Activated naive CD8-positive, alpha-beta T cell treated with anti-CD3 and anti-CD28 coated beads, Interleukin-2, amount 50 U/mL, for 16 hours (primary cell): Measurements from ENCODE around the gene SMC1B.

Source experiments
- DNase-seq: peaks from one replicate; pipeline ENCODE4 v3.0.0-alpha.2; 2020; ENCODE audit warnings: low read depth, low spot score

The SMC1B gene

DNA sequence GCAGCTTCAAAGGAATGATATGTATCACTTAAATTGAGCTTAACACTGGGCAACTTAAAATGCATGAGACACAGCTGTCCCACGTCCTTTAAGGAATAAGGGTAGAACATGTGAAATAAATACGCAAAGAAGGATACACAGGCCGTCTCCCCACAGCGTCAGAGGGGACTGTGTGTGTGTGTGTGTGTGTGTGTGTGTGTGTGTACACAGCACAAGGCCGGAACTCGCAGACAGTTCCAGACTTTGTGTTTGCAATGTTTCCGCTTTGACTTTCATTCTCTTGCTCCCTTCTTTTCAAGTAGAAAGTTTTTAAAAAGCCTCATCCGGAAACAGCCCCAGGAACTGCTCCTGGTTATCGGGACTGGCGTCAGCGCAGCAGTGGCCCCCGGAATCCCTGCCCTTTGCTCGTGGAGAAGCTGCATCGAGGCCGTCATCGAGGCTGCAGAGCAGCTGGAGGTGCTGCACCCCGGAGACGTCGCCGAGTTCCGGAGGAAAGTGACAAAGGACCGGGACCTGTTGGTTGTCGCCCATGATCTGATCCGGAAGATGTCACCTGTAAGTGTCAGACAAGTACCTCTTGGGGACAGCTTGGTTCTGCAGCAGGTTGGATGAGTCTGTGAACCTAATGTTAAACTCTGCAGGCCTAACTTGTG is 90.4 kb downstream of the SMC1B start:
- DNase-seq, result no peak

DNA sequence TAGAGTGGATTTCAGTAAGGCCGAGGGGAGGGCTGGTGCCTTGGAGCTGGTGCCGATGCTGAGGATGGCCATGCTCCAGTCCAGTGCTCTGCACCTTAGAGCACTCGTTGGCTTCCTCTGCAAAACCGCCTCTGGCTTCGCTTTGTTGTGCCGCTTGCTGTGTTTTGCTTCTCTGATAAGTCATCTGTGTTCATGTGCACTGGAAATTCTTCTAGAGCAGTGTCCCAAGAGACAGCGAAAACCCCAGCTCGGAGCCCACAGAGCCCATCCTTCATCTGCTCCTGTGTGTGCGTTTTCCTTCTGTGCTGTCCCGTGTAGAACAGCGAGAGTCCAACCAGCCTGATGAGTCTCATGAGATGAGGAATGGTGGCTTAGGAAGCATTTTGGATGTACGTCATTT is 91.6 kb downstream of the SMC1B start:
- no peak for DNase-seq

DNA sequence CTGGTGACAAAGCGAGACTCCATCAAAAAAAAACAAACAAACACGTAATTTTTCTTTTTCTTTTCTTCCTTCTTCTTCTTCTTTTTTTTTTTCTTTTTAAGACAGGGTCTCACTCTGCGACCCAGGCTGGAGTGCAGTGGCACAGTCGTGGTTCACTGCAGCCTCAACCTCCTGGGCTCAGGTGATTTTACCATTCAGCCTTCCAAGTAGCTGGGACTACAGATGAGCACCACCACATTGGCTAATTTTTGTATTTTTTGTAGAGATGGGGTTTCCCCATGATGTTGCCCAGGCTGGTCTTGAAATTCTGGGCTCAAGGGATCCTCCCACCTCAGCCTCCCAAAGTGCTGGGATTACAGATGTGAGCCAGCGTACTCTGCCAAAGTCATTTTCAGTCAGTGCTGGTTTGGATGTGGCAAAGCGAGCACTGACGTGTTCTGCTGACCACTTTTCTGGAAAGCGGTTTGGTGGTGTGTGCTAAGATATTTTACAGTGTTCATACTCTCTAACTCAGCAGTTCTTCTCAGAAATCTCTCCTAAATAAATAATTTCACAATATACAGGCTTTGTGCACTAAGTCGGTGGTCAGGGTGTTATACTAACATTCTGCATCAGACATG is 92.9 kb downstream of the SMC1B start:
- no peak for DNase-seq

DNA sequence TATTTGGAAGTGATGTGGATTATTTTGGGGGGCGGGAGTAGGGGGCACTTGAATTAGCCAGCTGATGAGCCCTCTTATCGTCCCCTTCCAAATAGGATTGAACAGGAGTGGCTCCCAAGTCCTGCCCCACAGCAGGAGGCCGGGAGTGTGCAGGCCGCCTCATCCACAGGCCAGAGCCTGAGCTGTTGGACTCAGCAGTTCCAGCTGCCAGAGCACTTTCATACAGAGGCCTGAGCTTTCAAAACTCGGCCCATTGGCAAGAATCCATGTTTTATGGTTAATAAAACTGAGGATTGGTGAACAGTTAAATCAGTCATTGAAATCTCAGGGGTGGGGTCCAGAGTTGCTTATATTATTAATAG is 94.1 kb downstream of the SMC1B start:
- DNase-seq, result no peak

DNA sequence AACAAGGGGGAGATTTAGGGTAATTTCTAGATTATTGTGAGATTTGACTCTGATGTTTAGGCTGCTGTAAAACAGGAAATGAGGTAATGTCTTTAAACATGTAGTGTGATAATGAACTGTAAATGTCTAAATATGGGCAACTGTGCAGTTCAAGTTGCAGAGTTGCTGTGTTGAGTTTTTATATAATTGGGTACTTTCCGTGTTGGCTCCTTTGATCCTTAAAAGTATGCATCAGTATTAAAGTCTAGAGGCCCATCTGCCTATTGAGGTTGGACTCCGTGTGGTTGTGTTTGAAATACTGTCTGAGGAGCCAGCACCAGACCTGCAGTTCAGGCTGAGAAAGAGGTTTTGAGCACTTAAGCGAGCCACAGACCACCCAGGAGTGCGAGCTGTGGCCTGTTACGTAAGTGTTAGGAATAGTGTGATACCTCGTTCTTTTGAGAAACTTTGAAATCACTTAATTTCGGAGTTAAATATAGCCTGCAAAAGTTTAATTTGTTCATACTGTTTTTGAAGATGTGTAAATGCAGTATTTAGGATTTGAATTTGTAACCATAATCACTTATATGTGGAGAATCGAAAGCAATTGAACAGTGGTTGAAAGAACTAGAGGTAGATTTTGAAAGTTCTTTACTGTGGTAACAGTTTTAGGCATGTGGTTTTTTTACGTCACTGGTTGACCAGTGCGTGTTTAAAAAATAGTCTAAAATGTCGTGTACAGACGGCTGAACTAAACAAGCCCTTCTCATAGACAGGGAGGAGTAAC is 94.7 kb downstream of the SMC1B start:
- DNase-seq, result no peak

DNA sequence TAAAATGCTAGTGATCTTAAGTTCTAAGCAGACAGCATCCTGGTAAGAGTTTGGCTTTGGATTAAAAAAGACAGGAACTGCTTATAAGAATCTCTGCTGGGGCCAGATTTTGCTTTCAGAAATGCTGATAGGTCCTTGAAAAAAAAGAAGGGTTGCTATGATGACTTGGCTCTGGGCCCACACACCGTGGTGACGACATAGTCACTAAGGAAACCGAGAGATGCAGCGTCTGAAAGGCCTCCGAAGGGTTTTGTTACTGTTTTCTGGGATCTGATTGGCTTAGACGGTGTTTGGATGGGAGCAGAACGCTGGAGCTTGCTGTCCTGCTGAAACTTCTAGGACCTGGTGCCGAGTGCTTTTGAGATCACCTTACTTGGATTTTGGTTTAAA is 95.2 kb downstream of the SMC1B start:
- DNase-seq, result peak; percentile 69

DNA sequence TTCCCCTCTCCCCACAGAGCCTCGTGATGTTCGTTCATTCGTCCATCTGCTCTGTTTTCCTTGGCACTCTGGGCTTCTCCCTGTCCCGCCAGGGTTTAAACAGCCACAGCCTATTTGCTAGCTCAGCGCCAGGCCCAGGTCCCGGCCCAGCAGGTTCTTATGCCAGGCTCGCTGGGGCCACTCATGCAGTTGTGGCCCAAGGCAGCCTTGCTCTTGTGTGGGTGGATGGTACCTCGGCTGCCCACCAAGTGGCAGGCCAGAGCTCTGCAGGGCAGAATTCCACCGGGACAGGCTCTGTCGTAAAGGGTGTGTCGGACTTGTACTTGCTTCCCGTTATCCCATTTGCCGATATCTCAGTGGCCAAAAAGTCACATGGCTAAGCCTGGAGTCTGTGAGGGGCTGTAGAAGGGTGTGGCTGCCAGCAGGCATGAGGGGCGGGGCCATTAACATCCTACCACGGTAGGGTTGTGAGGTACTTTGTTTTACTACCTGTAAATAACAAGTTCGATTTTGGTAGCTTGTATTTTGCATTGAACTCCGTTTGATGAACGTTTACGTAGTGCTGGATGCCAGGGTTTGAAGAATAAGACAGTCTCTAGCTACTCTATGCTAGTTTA is 95.7 kb downstream of the SMC1B start:
- no peak for DNase-seq

DNA sequence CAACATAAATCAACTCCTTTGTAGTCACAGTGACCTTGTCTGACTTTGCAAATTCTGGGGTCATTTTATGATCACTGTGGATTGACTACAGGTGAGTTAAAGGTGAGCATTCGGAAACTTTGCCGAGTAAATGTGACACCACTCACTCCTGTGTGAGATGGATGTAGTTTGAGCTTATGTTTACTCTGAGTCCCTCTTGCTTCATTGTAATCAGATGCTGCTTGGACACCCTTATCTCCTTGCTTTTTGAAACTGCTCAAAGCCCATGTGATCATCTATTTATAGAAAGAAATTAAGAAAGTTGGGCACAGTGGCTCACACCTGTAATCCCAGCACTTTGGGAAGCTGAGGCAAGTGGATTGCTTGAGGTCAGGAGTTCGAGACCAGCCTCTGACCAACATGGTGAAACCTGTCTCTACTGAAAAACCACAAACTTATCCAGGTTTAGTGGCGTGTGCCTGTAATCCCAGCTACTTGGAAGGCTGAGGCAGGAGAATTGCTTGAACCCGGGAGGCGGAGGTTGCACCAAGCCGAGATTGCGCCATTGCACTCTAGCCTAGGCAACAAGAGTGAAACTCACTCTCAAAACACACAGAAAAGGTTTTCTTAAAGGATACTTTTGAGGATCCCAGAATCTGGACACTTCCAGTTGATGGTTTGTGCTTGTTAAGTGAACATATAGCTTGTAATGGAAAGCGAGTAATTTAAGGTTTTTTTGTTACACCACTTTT is 96.4 kb downstream of the SMC1B start:
- DNase-seq, result no peak

DNA sequence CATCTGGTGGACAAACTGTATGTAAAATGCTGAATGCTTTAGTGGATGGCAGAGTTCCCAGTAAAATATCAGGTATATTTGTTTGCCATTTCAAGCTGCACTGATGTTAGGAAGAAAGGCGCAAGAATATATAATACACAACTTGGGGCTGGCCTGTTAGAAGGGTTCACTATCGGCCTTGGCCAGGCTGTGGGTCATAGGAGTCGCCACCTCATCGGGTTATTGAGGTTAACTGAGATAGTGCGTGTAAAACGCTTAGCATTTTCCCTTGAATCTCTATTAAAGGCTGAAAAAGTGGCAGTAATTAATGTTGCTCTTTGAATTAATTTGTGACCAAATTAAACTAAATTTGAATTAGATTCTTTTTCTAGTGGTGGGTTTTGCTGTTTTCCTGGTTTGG is 98.6 kb downstream of the SMC1B start:
- no peak for DNase-seq

DNA sequence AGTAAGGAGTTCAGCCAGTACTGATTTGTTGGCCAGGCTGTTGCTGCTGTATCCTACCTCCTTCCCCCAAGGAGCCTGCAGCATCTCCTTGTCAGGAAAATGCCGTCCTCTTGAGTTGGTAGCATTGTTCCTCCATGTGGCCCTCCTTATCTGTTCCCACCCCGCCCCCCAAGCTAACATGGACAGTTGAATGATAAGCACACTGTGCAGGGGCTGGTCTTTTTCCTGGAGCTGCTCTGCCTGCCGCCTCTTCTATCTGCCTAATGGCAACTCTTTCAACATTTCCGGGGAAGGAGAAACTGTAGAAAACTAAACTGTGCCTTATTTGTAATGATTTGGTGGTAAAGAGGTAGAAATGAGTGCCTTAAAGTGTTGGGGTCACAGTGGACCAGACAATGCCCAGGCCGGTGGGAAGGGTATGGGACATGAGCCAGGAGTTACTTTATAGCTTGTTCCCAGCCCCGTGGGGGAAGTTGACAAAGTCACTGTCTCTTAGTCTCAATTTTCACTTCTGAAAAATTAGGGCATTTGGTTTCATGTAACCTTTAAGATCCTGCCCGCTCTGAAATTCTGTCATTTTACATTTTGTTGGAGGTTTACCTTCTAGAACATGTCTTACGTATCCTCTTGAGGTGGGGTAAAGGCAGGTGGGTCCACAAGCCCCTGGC is 99.2 kb downstream of the SMC1B start:
- no peak for DNase-seq

DNA sequence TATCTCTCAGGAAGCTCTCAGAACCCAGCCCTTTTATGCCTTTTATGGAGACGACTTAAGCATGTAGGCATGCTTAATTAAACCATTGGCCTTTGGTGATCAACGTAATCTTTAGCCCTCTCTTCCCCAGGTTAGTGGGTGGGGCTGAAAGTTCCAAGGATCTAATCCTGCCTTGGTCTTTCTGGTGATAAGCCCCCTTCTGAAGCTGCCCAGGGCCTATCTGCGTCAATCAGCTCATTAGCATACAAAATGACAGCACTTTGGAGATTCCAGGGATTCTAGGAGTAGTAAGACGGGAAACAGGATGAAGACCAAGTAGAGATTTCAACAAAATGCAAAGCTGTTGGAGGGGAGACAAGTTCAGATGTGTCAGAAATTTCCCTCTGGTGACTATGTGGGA is 100.5 kb downstream of the SMC1B start:
- DNase-seq, result no peak

DNA sequence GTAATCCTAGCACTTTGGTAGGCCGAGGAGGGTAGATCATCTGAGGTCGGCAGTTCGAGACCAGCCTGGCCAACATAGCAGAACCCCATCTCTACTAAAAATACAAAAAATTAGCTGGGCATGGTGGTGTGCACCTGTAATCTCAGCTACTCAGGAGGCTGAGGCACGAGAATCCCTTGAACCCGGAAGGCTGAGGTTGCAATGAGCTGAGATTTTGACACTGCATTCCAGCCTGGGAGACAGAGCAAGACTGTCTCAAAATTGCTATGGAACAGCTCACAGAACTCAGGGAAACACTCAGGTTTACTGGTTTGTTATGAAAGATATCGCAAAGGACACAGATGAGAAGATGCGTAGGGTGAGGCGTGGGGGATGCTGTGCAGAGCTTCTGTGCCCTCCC is 101.0 kb downstream of the SMC1B start:
- no peak for DNase-seq

DNA sequence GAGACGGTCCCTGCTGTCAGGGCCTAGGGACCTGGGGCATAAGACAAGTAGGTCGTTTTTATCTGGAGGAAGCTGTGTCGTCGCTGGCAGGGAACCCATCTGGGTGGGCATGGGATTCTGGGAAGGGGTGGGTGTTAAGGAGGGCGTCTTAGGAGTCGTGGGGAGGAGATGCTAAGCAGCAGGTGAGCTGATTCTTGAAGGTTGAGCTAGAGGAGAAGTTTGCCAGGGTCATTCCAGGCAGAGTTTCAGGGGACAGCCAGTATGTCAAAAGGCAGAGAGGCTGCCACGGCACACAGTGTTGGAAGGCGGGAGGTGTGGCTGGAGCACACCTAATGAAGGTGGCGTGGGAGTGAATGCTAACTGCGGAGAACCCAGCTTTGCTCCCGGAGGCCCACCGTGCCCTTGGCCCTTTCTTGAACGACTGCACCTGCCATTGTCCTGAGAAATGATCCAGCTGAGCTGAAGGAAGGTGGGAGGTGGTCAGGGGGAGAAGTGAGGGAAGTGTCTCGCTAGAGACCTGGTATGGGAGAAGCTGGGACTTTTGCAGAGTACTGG is 102.3 kb downstream of the SMC1B start:
- no peak for DNase-seq

DNA sequence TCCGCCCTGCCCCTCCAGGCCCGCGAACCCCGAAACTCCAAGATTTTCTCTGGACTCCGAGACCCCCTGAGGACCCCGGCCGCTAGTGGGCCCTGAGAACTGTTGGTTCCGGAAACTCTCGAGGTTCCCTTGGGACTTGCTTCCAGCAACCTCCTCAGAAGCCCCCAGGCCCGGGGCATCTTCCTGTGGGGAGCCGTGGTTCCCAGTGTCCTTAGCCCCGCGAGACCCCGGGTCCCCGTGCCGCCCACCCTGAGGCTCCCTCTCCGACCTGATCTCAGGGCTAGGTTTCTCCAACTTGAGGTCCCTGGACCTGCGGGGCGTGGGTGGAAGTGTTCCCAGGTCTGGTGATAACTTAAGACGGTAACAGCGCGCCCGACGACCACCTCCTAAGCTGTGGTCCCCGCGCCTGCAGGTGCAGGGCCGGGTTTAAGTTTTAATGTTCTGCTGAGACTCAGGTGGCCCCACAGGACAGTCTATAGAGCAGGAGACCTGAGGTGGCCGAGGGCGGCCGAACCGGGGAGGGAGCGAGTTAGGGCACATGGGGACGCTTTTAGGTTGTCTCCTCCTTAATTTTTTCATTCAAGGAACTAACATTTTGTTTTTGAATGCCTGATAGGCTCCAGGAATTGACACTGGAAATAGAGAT is 102.9 kb downstream of the SMC1B start:
- no peak for DNase-seq

DNA sequence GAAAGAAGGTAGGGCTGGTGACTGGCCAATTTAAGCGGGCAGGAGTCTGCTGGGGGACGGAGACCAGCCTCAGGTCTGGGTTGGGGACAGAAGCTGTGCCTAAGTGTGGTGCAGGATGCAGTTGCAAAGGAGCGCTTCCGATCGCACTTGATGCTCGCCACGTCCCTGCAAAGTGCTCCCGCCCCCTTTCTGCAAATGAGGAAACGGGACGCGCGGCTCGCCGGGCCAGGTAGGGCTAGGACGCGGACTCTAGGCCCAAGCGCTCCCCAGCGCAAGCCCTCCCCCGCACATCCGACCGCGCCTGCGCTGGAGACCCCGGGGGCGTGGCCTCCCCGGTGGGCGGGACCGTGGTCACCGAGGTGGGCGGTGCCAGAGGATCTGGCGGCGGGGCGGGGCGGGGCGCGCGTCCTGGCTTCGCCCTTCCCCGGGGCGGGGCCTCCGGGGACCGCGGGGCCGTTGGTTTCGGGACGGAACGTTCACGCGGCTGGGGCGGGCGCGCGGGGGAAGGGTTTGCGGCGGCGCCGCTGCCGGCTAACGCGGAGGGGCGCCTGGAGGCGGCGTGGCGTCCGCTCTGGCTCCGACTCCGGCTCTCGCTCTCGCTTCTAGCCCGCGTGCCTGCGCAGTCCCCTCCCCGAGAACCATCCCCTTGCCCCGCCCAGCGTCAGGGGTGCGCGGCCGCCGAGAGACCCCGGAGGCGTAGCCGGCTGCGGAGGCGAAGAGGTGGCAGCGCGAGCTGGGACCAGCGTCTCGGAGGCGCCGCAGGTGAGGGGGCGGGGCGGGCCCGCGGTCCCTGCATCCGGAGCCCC is 103.8 kb downstream of the SMC1B start, which contains the start of gene FAM118A:
Gene FAM118A (plus strand): TSS at position 513 of the 806 bp plus-strand sequence. CDS start 12,446 bp downstream, outside the sequence.
- DNase-seq, result peak; percentile 89

DNA sequence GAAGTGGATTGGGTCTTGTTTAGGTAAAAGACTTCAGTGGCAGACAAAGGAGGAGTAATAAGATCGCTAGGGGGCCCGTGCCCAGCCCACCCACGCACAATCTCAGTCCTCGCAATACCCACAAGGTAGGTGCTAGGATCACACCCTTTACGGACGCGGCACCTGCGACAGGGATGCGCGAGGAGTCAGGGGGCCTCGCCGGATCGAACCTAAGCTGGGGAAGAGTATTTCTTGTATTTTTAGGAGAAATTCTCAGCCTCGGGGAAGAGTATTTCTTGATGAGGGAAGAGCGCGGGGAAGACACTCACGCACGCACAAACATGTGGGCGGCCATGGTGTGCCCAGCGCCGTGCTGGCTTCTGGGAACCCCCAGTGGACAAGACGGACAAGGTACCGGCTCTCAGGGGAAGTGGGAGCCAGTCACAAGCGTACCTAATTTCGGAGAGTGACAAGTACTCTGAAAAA is 104.4 kb downstream of the SMC1B start:
- DNase-seq, result no peak

DNA sequence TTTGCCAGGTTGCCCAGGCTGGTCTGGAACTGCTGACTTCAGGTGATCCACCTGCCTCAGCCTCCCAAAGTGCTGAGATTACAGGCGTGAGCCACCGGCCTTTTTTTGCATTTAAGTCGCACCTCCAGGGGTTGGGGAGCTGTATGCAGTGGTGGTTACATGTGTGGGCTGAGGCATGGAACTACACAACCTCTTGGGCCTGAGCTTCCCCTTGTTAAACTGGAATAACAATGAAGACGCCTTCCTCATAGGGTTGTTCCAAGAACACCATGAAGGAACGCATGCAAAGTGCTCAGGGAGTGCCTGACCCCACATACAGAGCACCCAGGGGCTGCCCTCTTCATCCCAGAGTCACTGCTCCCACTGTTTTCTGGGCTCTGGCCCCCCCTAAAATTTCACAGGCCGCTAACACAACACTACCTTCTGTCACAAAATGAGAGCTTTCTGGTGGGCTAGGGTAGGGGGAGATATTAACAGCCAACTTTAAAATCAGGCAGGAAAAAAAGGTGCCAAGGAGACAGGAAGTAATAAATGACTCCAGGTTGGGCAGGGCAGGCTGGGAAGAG is 104.9 kb downstream of the SMC1B start:
- no peak for DNase-seq

DNA sequence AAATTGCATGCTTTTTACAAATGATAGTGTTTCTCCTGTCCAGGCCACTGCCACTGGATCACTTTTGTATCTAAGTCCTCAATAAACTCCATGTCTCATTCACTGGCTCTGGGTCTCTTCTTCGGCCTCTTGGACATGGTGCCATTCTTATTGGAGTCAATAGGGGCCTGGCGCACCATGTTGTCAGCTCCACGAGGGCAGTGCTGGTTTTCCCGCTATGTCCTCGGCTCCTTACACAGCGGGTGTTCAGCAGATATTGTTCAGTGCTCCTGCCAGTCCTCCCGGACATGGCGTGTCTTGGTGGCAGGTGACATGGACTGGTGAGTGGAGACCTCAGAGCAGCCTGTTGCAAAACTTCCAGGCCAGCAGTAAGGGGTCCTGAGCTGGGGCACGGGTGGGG is 107.3 kb downstream of the SMC1B start:
- no peak for DNase-seq

DNA sequence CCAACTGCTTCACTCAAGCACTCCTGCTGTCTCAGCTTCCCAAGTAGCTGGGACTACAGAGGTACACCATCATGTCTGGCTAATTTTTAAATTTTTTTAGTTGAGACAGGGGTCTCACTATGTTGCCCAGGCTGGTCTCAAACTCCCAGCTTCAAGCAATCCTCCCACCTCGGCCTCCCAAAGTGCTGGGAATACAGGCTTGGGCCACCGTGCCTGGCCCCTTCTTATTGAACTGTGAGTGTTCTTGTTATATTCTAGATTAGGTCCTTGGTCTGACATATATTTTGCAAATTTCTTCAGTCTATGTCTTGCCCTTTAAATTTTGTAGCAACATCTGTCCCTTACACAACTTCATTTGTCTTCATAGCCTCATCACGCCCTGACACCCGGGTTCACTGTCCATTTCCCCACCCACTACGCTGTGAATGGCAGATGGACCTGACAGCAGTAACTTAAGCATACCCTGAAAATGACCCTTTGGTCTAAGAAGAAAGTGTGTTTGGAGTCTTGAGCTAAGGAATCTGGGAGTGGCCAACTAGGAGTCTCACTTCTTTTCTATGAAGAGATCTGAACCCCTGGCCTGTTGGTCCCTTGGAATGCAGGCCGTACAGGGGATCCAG is 107.8 kb downstream of the SMC1B start:
- no peak for DNase-seq
